ENCODE results near the gene C1QTNF12.

DNA sequence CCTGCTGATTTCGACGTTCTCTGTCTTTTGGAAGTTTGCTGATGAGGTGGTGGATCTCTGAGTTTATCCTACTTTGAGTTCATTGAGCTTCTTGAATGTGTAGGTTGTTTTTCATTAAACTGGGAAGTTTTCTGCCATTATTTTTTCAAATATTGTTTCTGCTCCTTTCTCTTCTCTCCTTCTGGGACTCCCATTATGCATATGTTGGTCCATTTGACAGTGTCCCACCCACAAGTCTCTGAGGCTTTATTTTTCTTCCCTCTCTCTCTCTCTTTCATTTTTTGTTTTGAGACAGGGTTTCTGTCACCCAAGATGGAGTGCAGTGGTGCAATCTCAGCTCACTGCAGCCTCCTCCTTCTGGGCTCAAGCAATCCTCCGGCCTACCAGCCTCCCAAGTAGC, 51.8 kb downstream of the C1QTNF12 start:
- TF ChIP-seq, protein P1, sequence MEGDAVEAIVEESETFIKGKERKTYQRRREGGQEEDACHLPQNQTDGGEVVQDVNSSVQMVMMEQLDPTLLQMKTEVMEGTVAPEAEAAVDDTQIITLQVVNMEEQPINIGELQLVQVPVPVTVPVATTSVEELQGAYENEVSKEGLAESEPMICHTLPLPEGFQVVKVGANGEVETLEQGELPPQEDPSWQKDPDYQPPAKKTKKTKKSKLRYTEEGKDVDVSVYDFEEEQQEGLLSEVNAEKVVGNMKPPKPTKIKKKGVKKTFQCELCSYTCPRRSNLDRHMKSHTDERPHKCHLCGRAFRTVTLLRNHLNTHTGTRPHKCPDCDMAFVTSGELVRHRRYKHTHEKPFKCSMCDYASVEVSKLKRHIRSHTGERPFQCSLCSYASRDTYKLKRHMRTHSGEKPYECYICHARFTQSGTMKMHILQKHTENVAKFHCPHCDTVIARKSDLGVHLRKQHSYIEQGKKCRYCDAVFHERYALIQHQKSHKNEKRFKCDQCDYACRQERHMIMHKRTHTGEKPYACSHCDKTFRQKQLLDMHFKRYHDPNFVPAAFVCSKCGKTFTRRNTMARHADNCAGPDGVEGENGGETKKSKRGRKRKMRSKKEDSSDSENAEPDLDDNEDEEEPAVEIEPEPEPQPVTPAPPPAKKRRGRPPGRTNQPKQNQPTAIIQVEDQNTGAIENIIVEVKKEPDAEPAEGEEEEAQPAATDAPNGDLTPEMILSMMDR (IDR thresholded peaks at IDR 0.05) = no peak
- TF ChIP-seq POLR2AphosphoS5 (IDR thresholded peaks at IDR 0.05) = no peak
- no peak for TF ChIP-seq POLR2A (IDR thresholded peaks at IDR 0.05; ENCODE audit: low read depth)
- no peak for TF ChIP-seq EP300 (IDR thresholded peaks at IDR 0.05)
